ENCODE results near the gene SPDYC. TPM values are rescaled to one million over a fixed set of nuclear protein-coding genes. Genes with fewer than 3 reads are reported as not detected.
"Not testable (repeated sequence)": the region's sequence is repeated elsewhere in the genome, so short reads cannot be mapped to it uniquely, and the experiment has no call there.

SPDYC gene
- total and polyA plus RNA-seq, 3 donors from 2014 or later = 0.80 to 1.2 (median 1.2) TPM

DNA sequence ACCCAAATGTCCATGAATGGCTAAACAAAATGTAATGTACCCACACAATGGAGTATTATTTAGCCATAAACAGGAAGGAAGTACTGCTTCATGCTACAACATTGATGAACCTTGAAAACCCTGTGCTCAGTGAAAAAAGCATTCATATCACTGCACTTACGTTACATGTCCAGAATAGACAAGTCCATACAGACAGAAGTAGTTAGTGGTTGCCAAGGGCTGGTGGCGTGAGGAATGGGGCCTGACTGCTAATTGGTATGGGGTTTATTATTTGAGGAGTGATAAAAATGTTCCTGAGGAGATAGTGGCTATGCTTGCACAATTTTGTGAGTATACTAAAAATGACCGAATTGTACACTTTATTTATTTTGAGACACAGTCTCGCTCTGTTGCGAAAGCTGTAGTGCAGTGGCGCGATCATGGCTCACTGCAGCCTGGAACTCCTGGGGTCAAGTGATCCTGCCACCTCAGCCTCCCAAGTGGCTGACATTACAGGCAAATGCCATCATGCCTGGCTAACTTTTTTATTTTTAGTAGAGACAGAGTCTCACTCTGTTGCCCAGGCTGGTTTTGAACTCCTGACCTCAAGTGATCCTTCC is 28.0 kb upstream of the SPDYC start:
- no peak for DNase-seq
- H3K36me3 ChIP-seq (ENCODE audit: low read depth, missing control alignments) = no peaks in the 10 kb centered on the region
- no peak overlapping the region for H3K27ac ChIP-seq
- H3K27me3 ChIP-seq = no peaks in the 10 kb centered on the region
- intact Hi-C loops (cut with DNase I; ENCODE audit: low total_unique reads) = no loop called here
- WGBS, 2 donors = 88 to 92% methylated on average over 7 of the region's 7 CpGs
- H3K4me1 ChIP-seq = peaks cover 6% of the 10 kb centered on the region
- TF ChIP-seq, protein P1, sequence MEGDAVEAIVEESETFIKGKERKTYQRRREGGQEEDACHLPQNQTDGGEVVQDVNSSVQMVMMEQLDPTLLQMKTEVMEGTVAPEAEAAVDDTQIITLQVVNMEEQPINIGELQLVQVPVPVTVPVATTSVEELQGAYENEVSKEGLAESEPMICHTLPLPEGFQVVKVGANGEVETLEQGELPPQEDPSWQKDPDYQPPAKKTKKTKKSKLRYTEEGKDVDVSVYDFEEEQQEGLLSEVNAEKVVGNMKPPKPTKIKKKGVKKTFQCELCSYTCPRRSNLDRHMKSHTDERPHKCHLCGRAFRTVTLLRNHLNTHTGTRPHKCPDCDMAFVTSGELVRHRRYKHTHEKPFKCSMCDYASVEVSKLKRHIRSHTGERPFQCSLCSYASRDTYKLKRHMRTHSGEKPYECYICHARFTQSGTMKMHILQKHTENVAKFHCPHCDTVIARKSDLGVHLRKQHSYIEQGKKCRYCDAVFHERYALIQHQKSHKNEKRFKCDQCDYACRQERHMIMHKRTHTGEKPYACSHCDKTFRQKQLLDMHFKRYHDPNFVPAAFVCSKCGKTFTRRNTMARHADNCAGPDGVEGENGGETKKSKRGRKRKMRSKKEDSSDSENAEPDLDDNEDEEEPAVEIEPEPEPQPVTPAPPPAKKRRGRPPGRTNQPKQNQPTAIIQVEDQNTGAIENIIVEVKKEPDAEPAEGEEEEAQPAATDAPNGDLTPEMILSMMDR (IDR thresholded peaks at IDR 0.05) = no peak
- TF ChIP-seq POLR2A (IDR thresholded peaks at IDR 0.05) = no peak
- no peak overlapping the region for H3K4me3 ChIP-seq
- H3K9me3 ChIP-seq = no peaks in the 10 kb centered on the region

GRCh38 chr11:65147352-65148075 is 22.5 kb upstream of the SPDYC start:
- no peaks in the 10 kb centered on the region for H3K27me3 ChIP-seq
- no peak for DNase-seq
- intact Hi-C loops (cut with DNase I; ENCODE audit: low total_unique reads) = no loop called here
- no peak overlapping the region for H3K27ac ChIP-seq
- TF ChIP-seq POLR2A (IDR thresholded peaks at IDR 0.05) = no peak
- TF ChIP-seq, protein P1 (IDR thresholded peaks at IDR 0.05) = no peak
- no peaks in the 10 kb centered on the region for H3K36me3 ChIP-seq (ENCODE audit: low read depth, missing control alignments)
- H3K9me3 ChIP-seq = no peaks in the 10 kb centered on the region
- WGBS, 2 donors = 71 to 84% methylated on average over 2 of the region's 2 CpGs
- no peak overlapping the region for H3K4me3 ChIP-seq
- peaks cover 12% of the 10 kb centered on the region for H3K4me1 ChIP-seq

DNA sequence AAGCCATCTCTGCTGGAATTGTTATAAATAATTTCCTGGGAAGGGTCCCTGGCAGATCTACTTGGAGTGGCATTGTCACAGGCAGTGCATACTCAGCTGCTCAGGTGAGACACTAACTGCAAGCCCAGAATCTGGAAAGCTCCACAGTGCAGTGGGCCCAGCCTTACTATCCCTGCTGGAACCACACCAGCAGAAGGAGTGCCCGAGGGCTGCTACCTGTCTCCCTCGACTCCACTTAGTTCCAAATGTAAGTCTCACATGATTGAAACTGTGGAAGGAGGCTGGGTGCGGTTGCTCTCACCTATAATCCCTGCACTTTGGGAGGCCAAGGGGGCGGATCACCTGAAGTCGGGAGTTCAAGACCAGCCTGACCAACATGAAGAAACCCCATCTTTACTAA is 21.4 kb upstream of the SPDYC start:
- intact Hi-C loops (cut with DNase I; ENCODE audit: low total_unique reads) = no loop called here
- Histone ChIP-seq H3K9me3 (no peaks in the 10 kb centered on the region), H3K36me3 (ENCODE audit: low read depth, missing control alignments) (no peaks in the 10 kb centered on the region), H3K4me1 (peaks cover 12% of the 10 kb centered on the region), H3K4me3 (no peak overlapping the region), H3K27ac (no peak overlapping the region), H3K27me3 (no peaks in the 10 kb centered on the region)
- no peak for TF ChIP-seq POLR2A (IDR thresholded peaks at IDR 0.05)
- TF ChIP-seq, protein P1 (IDR thresholded peaks at IDR 0.05) = no peak
- DNase-seq = no peak
- WGBS, 2 donors = 88 to 93% methylated on average over 4 to 5 of the region's 5 CpGs

GRCh38 chr11:65150131-65150508 is 19.9 kb upstream of the SPDYC start:
- H3K4me3 ChIP-seq; intact Hi-C loops (cut with DNase I; ENCODE audit: low total_unique reads); H3K9me3 ChIP-seq; DNase-seq; H3K36me3 ChIP-seq (ENCODE audit: low read depth, missing control alignments); H3K27me3 ChIP-seq: not testable (repeated sequence)
- Histone ChIP-seq H3K4me1 (peaks cover 12% of the 10 kb centered on the region), H3K27ac (peak overlapping the region in 1 of 2 donors; percentile 61)
- WGBS, 2 donors = 61 to 75% methylated on average over 10 of the region's 10 CpGs

DNA sequence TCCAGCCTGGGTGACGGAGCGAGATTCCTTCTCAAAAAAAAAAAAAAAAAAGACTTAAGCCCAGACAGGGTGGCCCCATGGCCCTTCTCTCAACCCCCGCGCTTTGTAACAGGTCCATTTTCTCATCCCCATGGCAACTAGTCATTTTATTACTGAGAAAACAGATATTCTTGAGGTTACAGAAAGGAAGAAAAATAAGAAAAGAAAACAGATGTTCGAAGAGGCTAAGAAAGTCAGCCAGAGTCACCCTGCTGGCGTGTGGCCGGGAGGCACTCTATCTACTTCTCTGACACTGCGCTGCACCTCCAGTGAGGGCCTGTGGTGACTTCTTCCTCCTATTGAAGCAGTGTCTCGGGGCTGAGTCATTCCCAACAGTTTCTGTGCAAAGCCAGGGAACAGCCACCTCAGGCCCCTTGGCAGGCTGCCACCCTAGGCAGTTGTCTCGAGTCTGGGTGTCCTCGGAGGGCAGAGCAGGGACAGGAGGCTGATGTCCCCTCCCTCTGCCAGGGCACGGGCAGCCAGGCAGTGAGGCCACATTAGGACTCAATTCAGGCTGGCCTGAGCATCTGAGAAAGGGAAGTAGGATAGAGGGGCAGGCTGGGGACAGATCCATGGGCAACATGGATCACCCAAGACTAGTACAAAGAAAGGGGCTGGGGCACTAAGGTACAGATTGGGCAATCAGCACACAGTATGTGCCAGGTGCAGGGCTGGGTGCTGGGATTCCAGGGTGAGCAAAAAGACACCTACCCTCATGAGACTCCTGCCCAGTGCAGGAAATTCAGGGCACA is 19.3 kb upstream of the SPDYC start:
- intact Hi-C loops (cut with DNase I; ENCODE audit: low total_unique reads) = no loop called here

More for the DNA sequence above, 19.3 kb upstream of the SPDYC start:
- Histone ChIP-seq H3K27ac (peak overlapping the region in 1 of 2 donors; percentile 61), H3K36me3 (ENCODE audit: low read depth, missing control alignments) (no peaks in the 10 kb centered on the region), H3K4me3 (no peak overlapping the region), H3K9me3 (no peaks in the 10 kb centered on the region), H3K27me3 (no peaks in the 10 kb centered on the region), H3K4me1 (peaks cover 12% of the 10 kb centered on the region)
- WGBS, 2 donors = 25 to 32% methylated on average over 10 to 12 of the region's 12 CpGs
- TF ChIP-seq POLR2A (IDR thresholded peaks at IDR 0.05) = no peak
- TF ChIP-seq, protein P1 (IDR thresholded peaks at IDR 0.05) = no peak
- DNase-seq = peak; percentile 82

All from testis (tissue), 3 donors.